GM12864 (cell line): Measurements from ENCODE around the gene SSH3.
"Not testable (repeated sequence)": the region's sequence is repeated elsewhere in the genome, so short reads cannot be mapped to it uniquely, and the experiment has no call there.

Experiments
- DNase-seq: peaks from one replicate; pipeline ENCODE4 v3.0.0-alpha.2; 2011; ENCODE audit warnings: low read depth
- H3K4me3 ChIP-seq: 2 replicates; pipeline ENCODE4 v1.5.1; 2011; ENCODE audit warnings: mild to moderate bottlenecking, low read depth, low read length, control low read depth
- CTCF ChIP-seq: IDR thresholded peaks from 2 replicates; pipeline ENCODE4 v1.5.1; 2011; ENCODE audit warnings: low read depth, mild to moderate bottlenecking, moderate library complexity, low read length, control low read depth, inconsistent platforms; ENCODE audit errors: missing control alignments

Gene SSH3

GRCh38 chr11:67316882-67317204 is 13.5 kb downstream of the SSH3 start:
- no peak for TF ChIP-seq CTCF
- H3K4me3 ChIP-seq: peak overlapping the region; percentile 84
- DNase-seq: no peak

GRCh38 chr11:67317205-67317887 is 14.0 kb downstream of the SSH3 start:
- peak overlapping the region; percentile 84 for H3K4me3 ChIP-seq
- TF ChIP-seq CTCF: peak; percentile 86
- DNase-seq: peak; percentile 85

- peak overlapping the region; percentile 84 for H3K4me3 ChIP-seq
- no peak for DNase-seq
- no peak for TF ChIP-seq CTCF
Observed at GRCh38 chr11:67317888-67318555, 14.7 kb downstream of the SSH3 start.

GRCh38 chr11:67318876-67319275 is 15.5 kb downstream of the SSH3 start:
- H3K4me3 ChIP-seq, DNase-seq: not testable (repeated sequence)

GRCh38 chr11:67320011-67320410 is 16.7 kb downstream of the SSH3 start:
- H3K4me3 ChIP-seq: no peak overlapping the region
- DNase-seq: no peak
- TF ChIP-seq CTCF: no peak

GRCh38 chr11:67320691-67321090 is 17.4 kb downstream of the SSH3 start:
- DNase-seq: no peak
- no peak overlapping the region for H3K4me3 ChIP-seq
- no peak for TF ChIP-seq CTCF

- DNase-seq: no peak
- no peak for TF ChIP-seq CTCF
- H3K4me3 ChIP-seq: no peak overlapping the region
Observed at GRCh38 chr11:67321313-67321871, 18.1 kb downstream of the SSH3 start.
